AG10803 (cell line): ENCODE data around the gene SELENOK.
"Not testable (repeated sequence)": the region's sequence is repeated elsewhere in the genome, so short reads cannot be mapped to it uniquely, and the experiment has no call there.

Experiments used
- DNase-seq: peaks from one replicate; pipeline ENCODE4 v3.0.0; 2010; ENCODE audit warnings: low read depth
- H3K4me3 ChIP-seq: 2 replicates; pipeline ENCODE4 v1.5.1; 2011; ENCODE audit warnings: mild to moderate bottlenecking, low read length, control low read depth
- TF ChIP-seq, protein P1 (sequence below): conservative IDR thresholded peaks from 2 replicates; pipeline ENCODE4 v1.5.1; 2011; ENCODE audit warnings: mild to moderate bottlenecking, low read length, control low read depth, inconsistent platforms

Gene SELENOK

DNA sequence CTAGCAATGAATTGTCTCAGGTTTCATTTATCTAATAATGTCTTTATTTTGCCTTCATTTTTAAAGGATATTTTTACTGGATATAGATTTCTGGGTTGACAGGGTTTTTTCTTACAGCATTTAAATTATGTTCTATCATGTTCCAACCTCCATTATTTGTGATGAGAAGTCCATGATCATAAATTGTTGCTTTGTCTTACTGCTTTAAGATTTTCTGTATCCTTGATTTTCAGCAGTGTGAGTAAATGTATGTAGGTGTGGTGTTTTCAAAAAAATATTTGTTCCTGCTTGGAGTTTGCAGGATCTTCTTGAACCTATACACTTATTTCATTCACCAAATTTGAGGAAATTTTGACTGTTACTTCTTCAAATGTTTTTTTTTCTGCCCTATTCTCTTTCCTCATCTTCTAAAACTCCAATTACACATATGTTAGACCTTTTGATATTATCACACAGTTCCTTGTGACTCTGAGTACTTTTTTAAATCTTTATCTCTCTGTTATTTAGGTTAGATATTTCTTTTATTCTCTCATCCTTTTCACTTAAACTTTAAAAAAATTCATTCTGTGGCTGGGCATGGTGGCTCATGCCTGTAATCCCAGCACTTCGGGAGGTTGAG, 43.7 kb upstream of the SELENOK start:
- no peak for DNase-seq
- no peak overlapping the region for H3K4me3 ChIP-seq
- TF ChIP-seq, protein P1, sequence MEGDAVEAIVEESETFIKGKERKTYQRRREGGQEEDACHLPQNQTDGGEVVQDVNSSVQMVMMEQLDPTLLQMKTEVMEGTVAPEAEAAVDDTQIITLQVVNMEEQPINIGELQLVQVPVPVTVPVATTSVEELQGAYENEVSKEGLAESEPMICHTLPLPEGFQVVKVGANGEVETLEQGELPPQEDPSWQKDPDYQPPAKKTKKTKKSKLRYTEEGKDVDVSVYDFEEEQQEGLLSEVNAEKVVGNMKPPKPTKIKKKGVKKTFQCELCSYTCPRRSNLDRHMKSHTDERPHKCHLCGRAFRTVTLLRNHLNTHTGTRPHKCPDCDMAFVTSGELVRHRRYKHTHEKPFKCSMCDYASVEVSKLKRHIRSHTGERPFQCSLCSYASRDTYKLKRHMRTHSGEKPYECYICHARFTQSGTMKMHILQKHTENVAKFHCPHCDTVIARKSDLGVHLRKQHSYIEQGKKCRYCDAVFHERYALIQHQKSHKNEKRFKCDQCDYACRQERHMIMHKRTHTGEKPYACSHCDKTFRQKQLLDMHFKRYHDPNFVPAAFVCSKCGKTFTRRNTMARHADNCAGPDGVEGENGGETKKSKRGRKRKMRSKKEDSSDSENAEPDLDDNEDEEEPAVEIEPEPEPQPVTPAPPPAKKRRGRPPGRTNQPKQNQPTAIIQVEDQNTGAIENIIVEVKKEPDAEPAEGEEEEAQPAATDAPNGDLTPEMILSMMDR: no peak

DNA sequence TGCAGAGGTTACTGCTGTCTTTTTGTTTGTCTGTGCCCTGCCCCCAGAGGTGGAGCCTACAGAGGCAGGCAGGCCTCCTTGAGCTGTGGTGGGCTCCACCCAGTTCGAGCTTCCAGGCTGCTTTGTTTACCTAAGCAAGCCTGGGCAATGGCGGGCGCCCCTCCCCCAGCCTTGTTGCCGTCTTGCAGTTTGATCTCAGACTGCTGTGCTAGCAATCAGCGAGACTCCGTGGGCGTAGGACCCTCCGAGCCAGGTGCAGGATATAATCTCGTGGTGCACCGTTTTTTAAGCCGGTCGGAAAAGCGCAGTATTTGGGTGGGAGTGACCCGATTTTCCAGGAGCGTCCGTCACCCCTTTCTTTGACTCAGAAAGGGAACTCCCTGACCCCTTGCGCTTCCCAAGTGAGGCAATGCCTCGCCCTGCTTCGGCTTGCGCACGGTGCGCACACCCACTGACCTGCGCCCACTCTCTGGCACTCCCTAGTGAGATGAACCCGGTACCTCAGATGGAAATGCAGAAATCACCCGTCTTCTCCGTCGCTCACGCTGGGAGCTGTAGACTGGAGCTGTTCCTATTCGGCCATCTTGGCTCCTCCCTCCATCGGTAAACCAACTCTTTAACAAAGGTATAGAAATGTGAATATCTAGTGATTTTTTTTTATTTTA, 35.7 kb upstream of the SELENOK start:
- not testable (repeated sequence) for H3K4me3 ChIP-seq, DNase-seq

DNA sequence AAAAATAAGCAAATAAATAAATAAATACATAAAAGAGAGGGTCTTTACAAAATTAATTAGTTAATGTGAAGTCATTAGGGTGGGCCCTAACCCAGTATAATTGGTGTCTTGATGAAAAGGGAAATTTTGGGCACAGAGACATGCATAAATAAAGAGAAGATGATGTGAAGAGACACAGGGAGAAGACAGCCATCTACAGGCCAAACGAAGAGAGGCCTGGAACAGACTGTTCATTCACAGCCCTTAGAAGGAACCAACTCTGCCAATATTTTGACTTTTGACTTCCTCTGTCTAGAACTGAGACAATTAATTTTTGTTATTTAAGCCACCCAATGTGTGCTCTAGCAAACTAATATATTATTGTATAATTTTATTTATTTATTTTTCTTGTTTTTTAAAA, 29.6 kb upstream of the SELENOK start:
- peak; percentile 40 for DNase-seq
- TF ChIP-seq, protein P1: peak; percentile 68
- no peak overlapping the region for H3K4me3 ChIP-seq

DNA sequence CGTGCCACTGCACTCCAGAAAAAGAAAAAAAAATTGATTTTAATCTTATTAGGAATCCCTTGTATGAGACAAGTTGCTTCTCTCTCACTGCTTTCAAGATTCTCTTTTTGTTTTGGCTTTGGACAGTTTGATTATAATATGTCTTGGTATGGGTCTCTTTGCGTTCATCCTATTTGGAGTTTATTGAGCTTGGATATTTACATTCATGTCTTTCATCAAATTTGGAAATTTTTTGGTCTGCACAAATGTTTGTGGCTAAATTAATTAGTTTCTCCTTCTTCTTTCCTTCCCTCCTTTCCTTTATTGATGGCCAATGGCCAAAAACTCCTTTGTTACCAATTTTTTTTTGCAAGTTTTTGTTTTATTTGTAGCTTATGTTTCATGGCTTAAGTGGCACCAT, 28.1 kb upstream of the SELENOK start:
- no peak overlapping the region for H3K4me3 ChIP-seq
- no peak for DNase-seq
- TF ChIP-seq, protein P1: no peak

DNA sequence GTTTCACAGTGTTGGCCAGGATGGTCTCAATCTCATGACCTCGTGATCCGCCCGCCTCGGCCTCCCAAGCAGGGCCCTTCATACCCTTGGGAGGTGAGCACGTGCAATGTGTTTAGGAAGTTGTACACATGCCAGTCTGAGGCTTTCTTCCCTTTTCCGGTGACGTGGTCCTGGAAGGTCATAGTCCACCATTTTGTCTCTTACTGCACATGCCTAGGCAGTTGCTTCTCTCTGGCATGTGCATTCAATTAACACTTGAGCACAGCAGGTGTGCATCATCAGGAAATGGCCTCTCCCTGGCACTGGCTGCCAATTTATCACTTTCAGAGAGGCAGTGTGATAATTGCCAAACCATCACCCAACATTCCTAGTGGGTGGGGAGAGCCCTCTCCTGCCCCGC, 21.7 kb upstream of the SELENOK start:
- no peak for DNase-seq
- TF ChIP-seq, protein P1: no peak
- no peak overlapping the region for H3K4me3 ChIP-seq

DNA sequence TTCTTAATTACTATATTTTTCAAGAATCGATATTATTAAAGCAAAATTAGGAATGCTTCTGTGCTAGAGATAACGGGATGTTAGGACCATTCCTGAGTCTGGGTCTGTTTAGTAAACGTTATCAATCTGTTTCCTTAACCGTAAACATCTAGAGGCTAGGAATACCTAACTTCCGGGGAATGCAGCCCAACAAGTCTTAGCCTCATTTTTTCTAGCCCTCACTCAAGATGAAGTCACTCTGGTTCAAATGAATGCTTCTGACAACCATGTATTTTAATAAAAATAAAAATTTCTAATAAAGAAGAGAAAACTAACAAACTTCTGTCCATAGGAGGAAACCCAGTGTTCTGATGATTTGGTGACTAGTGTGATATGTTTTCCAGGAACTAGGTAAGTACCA, 11.1 kb upstream of the SELENOK start:
- DNase-seq: no peak

DNA sequence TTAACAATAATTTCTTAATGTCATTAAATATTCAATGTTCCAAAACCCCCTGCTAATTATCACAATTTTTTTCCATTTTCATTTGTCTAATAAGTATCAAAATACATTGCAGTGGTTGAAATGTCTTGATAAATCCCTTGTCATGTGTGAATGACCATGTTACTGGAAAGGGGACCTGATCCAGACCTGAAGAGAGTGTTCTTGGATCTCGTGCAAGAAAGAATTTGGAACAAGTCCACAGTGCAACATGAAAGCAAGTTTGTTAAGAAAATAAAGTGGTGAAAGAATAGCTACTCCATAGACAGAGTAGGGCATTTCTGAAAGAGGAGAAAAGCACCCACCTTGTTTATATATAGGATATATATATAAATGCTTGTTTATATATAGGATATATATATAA, 10.4 kb upstream of the SELENOK start:
- no peak overlapping the region for H3K4me3 ChIP-seq
- TF ChIP-seq, protein P1: no peak
- DNase-seq: no peak

More for the DNA sequence above, 11.1 kb upstream of the SELENOK start:
- no peak overlapping the region for H3K4me3 ChIP-seq
- TF ChIP-seq, protein P1: no peak
